Globus pallidus (tissue), 1 donor: ENCODE data around the gene MVB12B.
A peak's percentile ranks its signal among the peaks of the same experiment; 100 is the strongest.
"Not testable (repeated sequence)": the region's sequence is repeated elsewhere in the genome, so short reads cannot be mapped to it uniquely, and the experiment has no call there.

Experiments
- DNase-seq: peaks from one replicate; pipeline ENCODE4 v3.0.0-alpha.2; 2015; ENCODE audit warnings: low spot score

MVB12B gene

DNA sequence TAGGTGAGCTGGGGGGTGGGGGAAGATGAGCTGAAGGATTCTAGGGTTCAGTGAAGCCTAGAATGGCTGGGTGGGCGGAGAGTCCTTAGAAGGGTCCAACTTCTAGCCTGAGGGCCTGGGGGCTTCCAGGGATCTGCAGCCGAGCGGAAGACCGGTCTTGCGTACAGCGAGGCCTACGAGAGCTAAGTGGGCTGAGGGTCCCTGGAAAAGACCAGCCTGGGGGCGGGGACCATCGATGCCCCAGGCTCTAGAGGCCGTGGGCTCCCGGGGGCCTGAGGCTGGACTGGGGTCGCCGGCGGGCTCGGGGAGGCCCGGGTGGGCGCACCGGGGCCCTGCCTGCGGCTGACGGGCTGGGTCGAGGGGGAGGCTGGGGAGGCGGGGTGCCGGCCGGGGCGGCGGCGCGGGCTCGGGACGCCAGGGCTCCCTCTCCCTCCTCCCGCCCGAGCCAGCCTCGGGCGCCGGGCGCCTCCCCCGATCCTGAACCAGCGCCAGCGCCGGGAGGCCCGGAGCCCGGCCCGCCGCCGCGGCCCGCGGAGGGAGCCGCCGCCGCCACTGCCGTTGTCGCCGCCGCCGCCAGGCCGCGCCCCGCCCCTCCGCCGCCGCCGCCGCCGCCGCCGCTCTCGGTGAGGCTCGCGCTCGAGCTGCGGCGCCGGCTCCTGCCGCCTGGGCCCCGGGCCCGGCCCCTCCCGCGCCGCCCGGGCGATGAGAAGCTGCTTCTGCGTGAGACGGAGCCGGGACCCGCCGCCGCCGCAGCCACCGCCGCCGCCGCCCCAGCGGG, at the start of gene MVB12B:
Gene MVB12B (plus strand): TSS at position 602 of the 778 bp plus-strand sequence. CDS start 101 bp downstream, at position 703.
- no peak for DNase-seq

- DNase-seq, result no peak
Observed at GRCh38 chr9:126283799-126284465, 42.7 kb upstream of the MVB12B start.

- not testable (repeated sequence) for DNase-seq
Observed at GRCh38 chr9:126285652-126286051, 41.0 kb upstream of the MVB12B start.

DNA sequence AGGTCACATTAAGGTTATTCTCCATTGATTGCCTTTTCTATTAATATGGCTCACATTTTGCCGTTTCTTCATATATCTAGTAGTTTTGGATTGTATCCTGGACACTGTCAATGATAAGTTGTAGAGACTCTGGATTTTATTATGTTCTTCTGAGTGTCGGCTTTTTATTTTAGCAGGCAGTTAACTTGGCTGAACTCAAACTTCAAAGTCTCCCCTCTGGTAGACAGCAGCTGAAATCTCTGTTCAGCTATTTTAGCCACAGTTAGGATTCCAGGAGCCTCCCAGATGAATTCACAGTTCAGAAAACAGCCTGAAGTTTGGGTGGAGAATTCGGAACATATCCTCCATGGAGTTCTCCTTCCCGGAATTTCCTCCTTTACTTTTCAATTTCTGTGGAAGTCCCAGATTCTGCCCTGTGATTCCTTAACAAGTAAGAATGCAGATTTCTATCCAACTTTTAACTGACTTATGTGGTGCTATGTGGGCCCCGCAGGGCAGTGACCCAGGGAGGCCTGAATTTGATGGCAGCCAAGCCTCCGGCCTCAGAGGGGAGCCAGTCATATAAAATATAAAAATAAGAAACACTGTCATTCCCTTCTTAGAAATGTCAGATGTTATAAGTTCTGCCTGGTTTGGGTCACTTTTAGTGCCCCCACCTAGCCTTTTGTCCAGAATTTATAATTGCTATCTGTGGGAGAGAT, 39.3 kb upstream of the MVB12B start:
- DNase-seq, result no peak

DNA sequence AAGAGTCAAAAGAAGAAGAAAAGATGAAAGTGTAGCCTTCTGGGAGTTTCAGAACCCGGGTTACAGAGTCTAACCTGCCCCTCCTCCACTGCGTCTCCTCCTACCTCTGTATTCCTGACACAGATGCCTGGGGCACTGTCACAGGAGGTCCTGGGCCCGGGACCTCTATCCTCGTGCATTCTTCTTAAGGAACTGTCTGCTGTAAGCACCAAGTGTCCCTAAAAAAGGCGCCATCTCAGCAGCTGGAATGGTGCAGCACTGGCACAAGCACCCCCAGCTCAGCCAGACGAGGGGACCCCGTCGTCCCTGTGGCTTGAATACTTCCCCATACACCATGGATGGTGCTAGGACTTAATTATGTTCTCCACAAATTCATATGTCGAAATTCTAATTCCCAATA, 35.8 kb upstream of the MVB12B start:
- no peak for DNase-seq

GRCh38 chr9:126291925-126292324, 34.7 kb upstream of the MVB12B start:
- DNase-seq, result no peak

GRCh38 chr9:126292736-126293521, 33.7 kb upstream of the MVB12B start:
- no peak for DNase-seq

GRCh38 chr9:126293522-126293889, 33.1 kb upstream of the MVB12B start:
- no peak for DNase-seq

DNA sequence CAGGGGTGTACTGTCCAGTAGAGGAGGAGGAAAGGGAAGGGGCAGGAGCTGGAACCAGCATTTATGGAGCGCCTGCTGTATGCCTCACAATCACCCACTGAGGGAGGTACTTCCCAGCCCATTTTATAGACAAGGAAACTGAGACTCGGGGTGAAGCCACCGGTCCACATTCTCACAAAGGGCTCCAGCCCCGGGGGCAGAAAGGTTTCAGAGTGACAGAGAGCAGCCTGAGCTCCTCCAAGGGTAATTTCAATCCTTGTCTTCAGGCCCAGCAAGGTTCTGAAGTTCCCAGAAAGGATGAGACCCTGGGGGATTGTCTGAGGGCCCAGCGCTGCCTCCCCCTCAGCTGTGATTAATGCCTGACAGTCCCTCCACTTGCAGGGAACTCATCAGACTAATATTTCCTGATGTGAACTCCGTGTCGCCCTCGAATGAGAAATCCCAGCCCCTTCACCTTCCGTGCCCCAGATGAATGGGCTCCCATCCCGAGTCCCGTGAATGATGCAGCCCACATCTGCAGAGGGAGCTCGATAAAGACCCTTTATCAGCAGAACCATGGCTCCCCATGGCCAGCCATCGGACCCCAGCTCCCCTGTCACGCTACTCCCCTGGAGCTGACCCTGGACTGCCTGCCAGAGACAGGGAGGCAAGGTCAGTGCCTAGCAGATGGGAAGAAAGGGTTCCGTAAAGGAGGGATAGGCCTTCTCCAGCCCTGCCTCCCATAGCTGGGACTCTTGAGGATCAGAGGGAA, 32.1 kb upstream of the MVB12B start:
- no peak for DNase-seq

GRCh38 chr9:126295082-126295477, 31.5 kb upstream of the MVB12B start:
- DNase-seq, result no peak

- DNase-seq, result no peak
Observed at GRCh38 chr9:126295516-126295915, 31.1 kb upstream of the MVB12B start.

- no peak for DNase-seq
Observed at GRCh38 chr9:126295936-126296600, 30.6 kb upstream of the MVB12B start.

DNA sequence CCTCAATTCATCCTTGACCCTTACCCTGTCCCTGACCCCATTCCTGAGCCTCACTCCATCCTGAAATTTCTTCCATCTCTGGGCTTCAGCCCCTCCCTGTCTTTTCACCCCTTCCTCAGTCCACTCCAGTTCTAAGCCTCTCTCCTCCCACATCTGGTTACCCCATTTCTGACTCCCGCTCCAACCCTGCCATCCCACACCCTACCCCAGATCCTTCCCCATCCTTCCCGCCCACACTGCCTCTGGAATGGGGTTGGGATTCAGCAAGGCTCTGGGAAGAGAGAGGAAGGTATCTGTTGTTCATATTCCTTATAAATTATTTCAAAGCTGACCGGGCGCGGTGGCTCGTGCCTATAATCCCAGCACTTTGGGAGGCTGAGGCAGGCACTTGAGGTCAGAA, 29.9 kb upstream of the MVB12B start:
- DNase-seq, result no peak

- peak; percentile 60 for DNase-seq
Observed at GRCh38 chr9:126297661-126298060, 29.0 kb upstream of the MVB12B start.

GRCh38 chr9:126298063-126298801, 28.4 kb upstream of the MVB12B start:
- DNase-seq, result peak; percentile 93

DNA sequence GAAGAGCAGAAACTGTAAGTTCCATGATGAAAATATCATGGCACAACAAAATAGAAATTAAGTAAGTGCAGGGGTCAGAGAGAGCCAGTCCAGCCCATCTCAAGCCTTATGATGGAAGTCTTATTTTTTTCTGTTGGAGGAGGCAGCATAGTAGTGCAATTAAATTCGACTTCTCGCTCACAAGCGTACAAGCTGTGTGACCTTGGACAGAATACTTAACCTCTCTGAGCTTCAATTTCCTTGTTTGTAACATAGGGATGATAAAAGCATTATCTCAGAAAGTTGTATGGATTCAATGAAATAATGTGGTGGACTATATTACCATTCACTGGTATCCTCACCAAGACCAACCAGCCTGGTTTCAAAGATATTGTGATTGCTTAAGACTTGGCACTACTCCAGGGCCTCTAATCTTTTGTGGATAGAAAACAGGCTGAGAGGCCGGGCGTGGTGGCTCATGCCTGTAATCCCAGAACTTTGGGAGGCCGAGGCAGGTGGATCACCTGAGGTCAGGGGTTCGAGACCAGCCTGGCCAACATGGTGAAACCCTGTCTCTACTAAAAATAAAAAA, 26.8 kb upstream of the MVB12B start:
- no peak for DNase-seq

- no peak for DNase-seq
Observed at GRCh38 chr9:126301196-126301595, 25.4 kb upstream of the MVB12B start.

- DNase-seq, result peak; percentile 92
Observed at GRCh38 chr9:126301985-126302603, 24.5 kb upstream of the MVB12B start.

- no peak for DNase-seq
Observed at GRCh38 chr9:126302730-126303129, 23.9 kb upstream of the MVB12B start.
